ENCODE results near the gene PSAT1. TPM values are rescaled to one million over a fixed set of nuclear protein-coding genes. Genes with fewer than 3 reads are reported as not detected.

Gene PSAT1
- total RNA-seq, 1 experiment from 2014 or later: 173 TPM

- DNase-seq: peak; percentile 79
- H3K4me1 ChIP-seq (ENCODE audit: low read length): peaks cover 17% of the 10 kb centered on the region
- no peak overlapping the region for H3K27ac ChIP-seq (ENCODE audit: low read length)
- no peaks in the 10 kb centered on the region for H3K36me3 ChIP-seq (ENCODE audit: insufficient read depth, low read length)
- H3K4me3 ChIP-seq (ENCODE audit: low read length): no peak overlapping the region
- no peaks in the 10 kb centered on the region for H4K20me1 ChIP-seq (ENCODE audit: insufficient read depth, low read depth, low read length)
- H3K27me3 ChIP-seq (ENCODE audit: low read length): no peaks in the 10 kb centered on the region
- peak overlapping the region; percentile 27 for H3K4me2 ChIP-seq (ENCODE audit: low read depth, low read length, poor library complexity, severe bottlenecking)
- H3K9me3 ChIP-seq (ENCODE audit: low read length): no peaks in the 10 kb centered on the region
- H3K79me2 ChIP-seq (ENCODE audit: low read length): no peaks in the 10 kb centered on the region
- no peaks in the 10 kb centered on the region for H3K9me2 ChIP-seq (replicated peaks; ENCODE audit: insufficient read depth, low read length)
- H2AFZ ChIP-seq (ENCODE audit: low read length): no peak overlapping the region
- H3K9ac ChIP-seq (ENCODE audit: low read length): no peak overlapping the region
These were observed 72.8 kb downstream of the PSAT1 start for GRCh38 chr9:78369639-78370219.

- Histone ChIP-seq H3K4me2 (ENCODE audit: low read depth, low read length, poor library complexity, severe bottlenecking) (no peak overlapping the region), H3K9ac (ENCODE audit: low read length) (no peak overlapping the region), H3K4me1 (ENCODE audit: low read length) (peaks cover 17% of the 10 kb centered on the region), H3K36me3 (ENCODE audit: insufficient read depth, low read length) (no peaks in the 10 kb centered on the region), H3K9me3 (ENCODE audit: low read length) (no peaks in the 10 kb centered on the region), H3K27me3 (ENCODE audit: low read length) (no peaks in the 10 kb centered on the region), H4K20me1 (ENCODE audit: insufficient read depth, low read depth, low read length) (no peaks in the 10 kb centered on the region), H3K9me2 (replicated peaks; ENCODE audit: insufficient read depth, low read length) (no peaks in the 10 kb centered on the region), H2AFZ (ENCODE audit: low read length) (no peak overlapping the region), H3K27ac (ENCODE audit: low read length) (no peak overlapping the region), H3K79me2 (ENCODE audit: low read length) (no peaks in the 10 kb centered on the region), H3K4me3 (ENCODE audit: low read length) (no peak overlapping the region)
- DNase-seq: no peak
These were observed 74.1 kb downstream of the PSAT1 start for GRCh38 chr9:78370991-78371390.

DNA sequence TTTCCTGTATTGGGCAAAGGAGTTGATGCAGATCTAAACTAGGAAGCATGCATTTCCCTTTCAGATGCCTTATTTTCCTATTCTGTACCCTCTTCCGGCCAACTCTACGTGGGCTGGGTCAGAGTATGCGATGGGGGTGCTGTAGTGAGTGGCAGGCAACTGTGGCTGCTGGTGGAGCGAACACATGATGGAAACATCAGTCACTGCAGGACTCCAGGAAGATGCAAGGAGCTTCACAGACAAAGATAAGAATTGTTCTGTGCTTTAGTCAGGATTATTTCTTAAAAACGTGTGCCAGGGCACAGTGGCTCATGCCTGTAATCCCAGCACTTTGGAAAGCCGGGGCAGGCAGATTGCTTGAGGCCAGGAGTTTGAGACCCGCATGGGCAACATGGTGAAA, 75.1 kb downstream of the PSAT1 start:
- H3K9me3 ChIP-seq (ENCODE audit: low read length): no peaks in the 10 kb centered on the region
- H3K27ac ChIP-seq (ENCODE audit: low read length): no peak overlapping the region
- H2AFZ ChIP-seq (ENCODE audit: low read length): no peak overlapping the region
- no peak for DNase-seq
- H3K4me2 ChIP-seq (ENCODE audit: low read depth, low read length, poor library complexity, severe bottlenecking): peak overlapping the region; percentile 11
- no peaks in the 10 kb centered on the region for H3K79me2 ChIP-seq (ENCODE audit: low read length)
- H3K27me3 ChIP-seq (ENCODE audit: low read length): no peaks in the 10 kb centered on the region
- no peaks in the 10 kb centered on the region for H4K20me1 ChIP-seq (ENCODE audit: insufficient read depth, low read depth, low read length)
- no peaks in the 10 kb centered on the region for H3K36me3 ChIP-seq (ENCODE audit: insufficient read depth, low read length)
- H3K9ac ChIP-seq (ENCODE audit: low read length): no peak overlapping the region
- H3K4me1 ChIP-seq (ENCODE audit: low read length): peaks cover 17% of the 10 kb centered on the region
- no peaks in the 10 kb centered on the region for H3K9me2 ChIP-seq (replicated peaks; ENCODE audit: insufficient read depth, low read length)
- H3K4me3 ChIP-seq (ENCODE audit: low read length): no peak overlapping the region

Other genes starting within 250 kb of the PSAT1 start
- 29.4 and 38.2 TPM in 2 replicates for gene CEP78, start 61.0 kb upstream of the PSAT1 start, total RNA-seq (2014; rRNA removed; shearing (Covaris generic); ENCODE audit: low replicate concordance)

Data from Karpas-422 (cell line).